GM19035 (cell line): ENCODE data around the gene SHISAL2A.
"Not testable (repeated sequence)": the region's sequence is repeated elsewhere in the genome, so short reads cannot be mapped to it uniquely, and the experiment has no call there.

Source experiments
- ATAC-seq: cut with Tn5 transposase; IDR thresholded peaks from one replicate; pipeline ENCODE4 v1.9.1; 2021; ENCODE audit not compliant: unreplicated experiment

SHISAL2A gene

GRCh38 chr1:52681136-52681535 is 48.2 kb downstream of the SHISAL2A start:
- ATAC-seq = no peak

GRCh38 chr1:52683367-52683940 is 50.5 kb downstream of the SHISAL2A start:
- ATAC-seq = no peak

GRCh38 chr1:52684545-52684944 is 51.6 kb downstream of the SHISAL2A start:
- no peak for ATAC-seq

- not testable (repeated sequence) for ATAC-seq
Observed at GRCh38 chr1:52686261-52686751, 53.3 kb downstream of the SHISAL2A start.

- no peak for ATAC-seq
Observed at GRCh38 chr1:52686830-52687229, 53.9 kb downstream of the SHISAL2A start.

GRCh38 chr1:52691821-52692220 is 58.9 kb downstream of the SHISAL2A start:
- ATAC-seq = no peak

GRCh38 chr1:52692697-52693096 is 59.7 kb downstream of the SHISAL2A start:
- no peak for ATAC-seq

- not testable (repeated sequence) for ATAC-seq
Observed at GRCh38 chr1:52693351-52693750, 60.4 kb downstream of the SHISAL2A start.

GRCh38 chr1:52693843-52694242 is 60.9 kb downstream of the SHISAL2A start:
- no peak for ATAC-seq

GRCh38 chr1:52695627-52696026 is 62.7 kb downstream of the SHISAL2A start:
- ATAC-seq = no peak

- peak; percentile 50 for ATAC-seq
Observed at GRCh38 chr1:52697795-52698674, 65.1 kb downstream of the SHISAL2A start, which contains the start of gene COA7. COA7 (minus strand) TSS chr1:52698347; CDS start chr1:52698326, 21 bp downstream.

- peak; percentile 91 for ATAC-seq
Observed at GRCh38 chr1:52702886-52703787, 70.2 kb downstream of the SHISAL2A start.

- no peak for ATAC-seq
Observed at GRCh38 chr1:52706136-52706670, 73.2 kb downstream of the SHISAL2A start.
